Activated CD8-positive, alpha-beta memory T cell treated with anti-CD3 and anti-CD28 coated beads for 24 hours (primary cell): ENCODE measurements around the gene KMT2D.

Experiments used
- DNase-seq: peaks from one replicate; pipeline ENCODE4 v3.0.0-alpha.2; 2020

Gene KMT2D

GRCh38 chr12:49012739-49013138 is 47.9 kb downstream of the KMT2D start:
- DNase-seq, result no peak
